H9 (cell line): ENCODE measurements around the gene KRTAP10-11. TPM values are rescaled to one million over a fixed set of nuclear protein-coding genes. Genes with fewer than 3 reads are reported as not detected.

Source experiments
- DNase-seq: peaks from one replicate; pipeline ENCODE4 v3.0.0-alpha.2; 2017
- H2AFZ ChIP-seq: one replicate; pipeline ENCODE4 v1.6.1; 2013; ENCODE audit warnings: mild to moderate bottlenecking, low read length, control low read depth, moderate library complexity
- H2AK5ac ChIP-seq: 2 replicates; pipeline ENCODE4 v1.6.1; 2013; ENCODE audit warnings: low read length, control low read depth, mixed read lengths; ENCODE audit not compliant: insufficient read length
- H2BK120ac ChIP-seq: one replicate; pipeline ENCODE4 v1.6.1; 2013; ENCODE audit warnings: low read depth, mild to moderate bottlenecking, low read length, control low read depth, inconsistent platforms; ENCODE audit not compliant: poor library complexity, severe bottlenecking
- H2BK12ac ChIP-seq: 2 replicates; pipeline ENCODE4 v1.6.1; 2013; ENCODE audit warnings: low read length, control low read depth, mixed read lengths, low read depth; ENCODE audit not compliant: insufficient read length
- H2BK15ac ChIP-seq: 2 replicates; pipeline ENCODE4 v1.6.1; 2013; ENCODE audit warnings: low read depth, low read length, control low read depth
- H2BK20ac ChIP-seq: one replicate; pipeline ENCODE4 v1.6.1; 2013; ENCODE audit warnings: low read depth, mild to moderate bottlenecking, low read length, control low read depth, inconsistent platforms; ENCODE audit not compliant: poor library complexity, severe bottlenecking
- H2BK5ac ChIP-seq: 2 replicates; pipeline ENCODE4 v1.6.1; 2013; ENCODE audit warnings: low read length, control low read depth, mixed read lengths; ENCODE audit not compliant: insufficient read length
- H3K14ac ChIP-seq: 2 replicates; pipeline ENCODE4 v1.6.1; 2013; ENCODE audit warnings: low read length, control low read depth; ENCODE audit not compliant: insufficient read depth
- H3K18ac ChIP-seq: 2 replicates; pipeline ENCODE4 v1.6.1; 2013; ENCODE audit warnings: low read depth, mild to moderate bottlenecking, mixed read lengths, low read length, control low read depth; ENCODE audit not compliant: insufficient read length
- H3K23ac ChIP-seq: 2 replicates; pipeline ENCODE4 v1.6.1; 2013; ENCODE audit warnings: low read length, control low read depth, mixed read lengths, low read depth; ENCODE audit not compliant: insufficient read length
- H3K23me2 ChIP-seq: 2 replicates; pipeline ENCODE4 v1.6.1; 2013; ENCODE audit warnings: low read depth, mild to moderate bottlenecking, mixed read lengths, low read length, control low read depth; ENCODE audit not compliant: insufficient read length, poor library complexity, severe bottlenecking
- H3K27ac ChIP-seq: 2 replicates; pipeline ENCODE4 v1.5.1; 2013; ENCODE audit warnings: low read length, control low read depth, mixed read lengths, low read depth; ENCODE audit not compliant: insufficient read length
- H3K27me3 ChIP-seq: 2 replicates; pipeline ENCODE4 v1.6.1; 2013; ENCODE audit warnings: low read length, control low read depth, inconsistent platforms; ENCODE audit not compliant: insufficient read depth
- H3K4ac ChIP-seq: 2 replicates; pipeline ENCODE4 v1.6.1; 2013; ENCODE audit warnings: low read depth, mild to moderate bottlenecking, control low read depth, inconsistent platforms, low read length, moderate library complexity
- H3K4me1 ChIP-seq: 2 replicates; pipeline ENCODE4 v1.6.1; 2013; ENCODE audit warnings: low read length, control low read depth, inconsistent platforms; ENCODE audit not compliant: insufficient read depth
- H3K4me2 ChIP-seq: 2 replicates; pipeline ENCODE4 v1.6.1; 2013; ENCODE audit warnings: low read length, control low read depth, mixed read lengths; ENCODE audit not compliant: insufficient read length, insufficient read depth
- H3K56ac ChIP-seq: 2 replicates; pipeline ENCODE4 v1.6.1; 2013; ENCODE audit warnings: low read depth, mild to moderate bottlenecking, mixed read lengths, low read length, control low read depth; ENCODE audit not compliant: insufficient read length
- H3K79me1 ChIP-seq: 2 replicates; pipeline ENCODE4 v1.6.1; 2013; ENCODE audit warnings: low read depth, mild to moderate bottlenecking, moderate library complexity, low read length, control low read depth, inconsistent platforms; ENCODE audit not compliant: insufficient read depth, poor library complexity, severe bottlenecking
- H3K79me2 ChIP-seq: 2 replicates; pipeline ENCODE4 v1.6.1; 2013; ENCODE audit warnings: low read length, control low read depth, inconsistent platforms; ENCODE audit not compliant: insufficient read depth
- H3K9ac ChIP-seq: 2 replicates; pipeline ENCODE4 v1.6.1; 2013; ENCODE audit warnings: low read length, control low read depth, mixed read lengths; ENCODE audit not compliant: insufficient read length; ENCODE audit errors: extremely low read depth
- H3K9me3 ChIP-seq: one replicate; pipeline ENCODE4 v1.6.1; 2013; ENCODE audit warnings: low read depth, low read length, inconsistent platforms; ENCODE audit not compliant: control insufficient read depth
- H3T11ph ChIP-seq: one replicate; pipeline ENCODE4 v1.6.1; 2013; ENCODE audit warnings: mild to moderate bottlenecking, low read length, control low read depth, inconsistent platforms
- H4K20me1 ChIP-seq: one replicate; pipeline ENCODE4 v1.6.1; 2013; ENCODE audit not compliant: control insufficient read depth, insufficient read length, insufficient read depth
- H4K5ac ChIP-seq: 2 replicates; pipeline ENCODE4 v1.6.1; 2013; ENCODE audit warnings: low read depth, mild to moderate bottlenecking, mixed read lengths, low read length, control low read depth; ENCODE audit not compliant: insufficient read length
- H4K8ac ChIP-seq: replicated peaks from 2 replicates; pipeline ENCODE4 v1.6.1; 2013; ENCODE audit warnings: low read length, control low read depth, mixed read lengths, low read depth; ENCODE audit not compliant: insufficient read length
- H4K91ac ChIP-seq: 2 replicates; pipeline ENCODE4 v1.6.1; 2013; ENCODE audit warnings: low read depth, mild to moderate bottlenecking, moderate library complexity, mixed read lengths, low read length, control low read depth; ENCODE audit not compliant: insufficient read length
- H3K27ac Mint-ChIP-seq, 3 experiments: 2 replicates in 2 of 3; 3 replicates in 1 of 3; pipeline ENCODE4 v1.8.0; 2020 to 2021; ENCODE audit warnings: mixed read lengths in 3 of 3, mild to moderate bottlenecking in 1 of 3, moderate library complexity in 1 of 3
- H3K27me3 Mint-ChIP-seq: 2 replicates; pipeline ENCODE4 v1.8.0; 2021; ENCODE audit warnings: low read depth, mild to moderate bottlenecking, moderate library complexity, mixed read lengths
- H3K36me3 Mint-ChIP-seq, 3 experiments: 2 replicates in 2 of 3; 3 replicates in 1 of 3; pipeline ENCODE4 v1.8.0; 2020 to 2021; ENCODE audit warnings: low read depth in 3 of 3, mixed read lengths in 3 of 3; ENCODE audit not compliant: insufficient read depth in 1 of 3
- H3K4me1 Mint-ChIP-seq, 2 experiments: 2 replicates each; pipeline ENCODE4 v1.8.0; 2020; ENCODE audit warnings: mixed read lengths in 2 of 2
- H3K4me3 Mint-ChIP-seq, 2 experiments: 2 replicates in 1 of 2; 3 replicates in 1 of 2; pipeline ENCODE4 v1.8.0; 2020 to 2021; ENCODE audit warnings: mild to moderate bottlenecking in 2 of 2, mixed read lengths in 2 of 2, moderate library complexity in 1 of 2
- H3K9me3 Mint-ChIP-seq, 2 experiments: 2 replicates in 1 of 2; 3 replicates in 1 of 2; pipeline ENCODE4 v1.8.0; 2020; ENCODE audit warnings: mild to moderate bottlenecking in 2 of 2, mixed read lengths in 2 of 2, moderate library complexity in 1 of 2
- CTCF ChIP-seq: fragments of 200-600 bp; sonication (generic); conservative IDR thresholded peaks from 3 replicates; pipeline ENCODE4 v1.8.0; 2021; ENCODE audit warnings: antibody characterized with exemption, mild to moderate bottlenecking
- whole genome bisulfite sequencing: extraction: QIAGEN DNeasy Blood & Tissue Kit; methylation state at CpG from one replicate; pipeline ENCODE4 v1.1.7; 2013; ENCODE audit warnings: missing lambda C conversion rate, low lambda C conversion rate, mixed read lengths; ENCODE audit not compliant: insufficient read length; ENCODE audit errors: extremely low coverage; 5-methylcytosine and 5-hydroxymethylcytosine counted together
- total RNA-seq: library from RNA; stranded (reverse); gene quantifications from 2 replicates; pipeline ENCODE4 v1.2.1, GENCODE V29; 2021

Gene KRTAP10-11
- total RNA-seq, 1 experiment from 2014 or later: not detected

DNA sequence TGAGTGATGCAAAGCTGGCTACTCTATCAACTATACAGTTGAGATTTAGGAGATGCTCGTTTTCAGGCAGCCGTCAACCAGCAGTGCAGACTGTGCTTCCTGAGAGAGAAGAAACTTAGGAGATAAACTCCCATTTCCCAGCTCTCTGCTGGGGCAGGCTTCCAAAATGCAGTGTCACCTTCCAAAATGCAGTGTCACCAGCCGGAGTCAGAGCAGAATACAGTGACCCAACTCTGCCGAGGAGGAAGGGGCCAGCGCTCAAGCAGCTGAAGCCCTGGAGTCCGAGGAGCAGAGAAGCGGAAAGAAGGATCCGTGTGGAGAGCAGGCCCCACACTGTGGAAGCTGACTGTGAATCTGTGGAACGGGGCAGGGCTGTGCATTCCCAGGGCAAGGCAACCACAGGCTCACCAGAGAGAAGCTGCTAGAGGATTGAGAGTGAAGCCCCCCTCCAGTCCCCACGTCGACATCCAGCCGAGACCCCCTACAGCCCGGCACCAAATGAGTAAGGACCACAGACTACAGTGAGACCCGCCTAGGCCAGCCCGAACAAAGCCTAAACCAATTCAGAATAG lies 36.5 kb downstream of the KRTAP10-11 start:
- no CpG with 5 or more reads among the region's 15 CpGs for WGBS

More for the DNA sequence above, 36.5 kb downstream of the KRTAP10-11 start:
- Histone ChIP-seq H3K23me2 (no peaks in the 10 kb centered on the region), H2BK12ac (no peak overlapping the region), H4K20me1 (no peaks in the 10 kb centered on the region), H3K14ac (no peak overlapping the region), H2AFZ (no peak overlapping the region), H3T11ph (no peak overlapping the region), H3K9me3 (no peaks in the 10 kb centered on the region), H3K4me1 (peaks cover 5% of the 10 kb centered on the region; the same call in 1 of the 2 replicates), H3K4me2 (no peak overlapping the region), H4K8ac (no peak overlapping the region), H2BK120ac (no peak overlapping the region), H3K79me2 (no peaks in the 10 kb centered on the region), H2BK20ac (no peak overlapping the region), H3K79me1 (no peaks in the 10 kb centered on the region), H4K91ac (no peak overlapping the region), H3K9ac (no peak overlapping the region), H3K4ac (no peak overlapping the region), H3K27ac (no peak overlapping the region), H2AK5ac (no peak overlapping the region), H3K27me3 (no peaks in the 10 kb centered on the region), H4K5ac (no peak overlapping the region), H2BK5ac (no peak overlapping the region), H3K23ac (no peak overlapping the region), H3K18ac (no peak overlapping the region), H2BK15ac (no peak overlapping the region), H3K56ac (no peak overlapping the region)
- Mint-ChIP-seq H3K27me3 (peaks cover 30% of the 10 kb centered on the region), H3K4me3 (no peak overlapping the region; a peak in 1 of 5 replicates), H3K36me3 (no peaks in the 10 kb centered on the region), H3K9me3 (peaks cover 0 to 4% of the 10 kb centered on the region in 2 experiments; a peak in 2 of 5 replicates), H3K4me1 (peaks cover 25 to 29% of the 10 kb centered on the region in 2 experiments), H3K27ac (no peak overlapping the region; a peak in 1 of 7 replicates)
- TF ChIP-seq CTCF: no peak
- peak; percentile 24 for DNase-seq
